Measurements from ENCODE around the gene KBTBD12.

GRCh38 chr3:127961963-127962362 lies 46.9 kb downstream of the KBTBD12 start:
- TF ChIP-seq CTCF (IDR thresholded peaks at IDR 0.05; ENCODE audit: borderline replicate concordance, extremely low read depth, low read length, poor library complexity, severe bottlenecking) = no peak
- no peak for TF ChIP-seq EZH2 (IDR thresholded peaks at IDR 0.05; ENCODE audit: borderline replicate concordance, low read depth, low read length, severe bottlenecking)

All from DND-41 (cell line).